RPMI7951 (cell line): ENCODE measurements around the gene GNGT1. TPM values are rescaled to one million over a fixed set of nuclear protein-coding genes. Genes with fewer than 3 reads are reported as not detected.
"Not testable (repeated sequence)": the region's sequence is repeated elsewhere in the genome, so short reads cannot be mapped to it uniquely, and the experiment has no call there.

Experiments
- DNase-seq: peaks from one replicate; pipeline ENCODE4 v3.0.0-alpha.2; 2012; ENCODE audit warnings: low read depth
- total RNA-seq: library from RNA; depleted of rRNA; stranded (reverse); fragments of >200 nt; shearing (Covaris generic); gene quantifications from 2 replicates; pipeline ENCODE4 v1.2.3, GENCODE V29; 2014

GNGT1 gene
- total RNA-seq, 1 experiment from 2014 or later: 0.24 TPM

DNA sequence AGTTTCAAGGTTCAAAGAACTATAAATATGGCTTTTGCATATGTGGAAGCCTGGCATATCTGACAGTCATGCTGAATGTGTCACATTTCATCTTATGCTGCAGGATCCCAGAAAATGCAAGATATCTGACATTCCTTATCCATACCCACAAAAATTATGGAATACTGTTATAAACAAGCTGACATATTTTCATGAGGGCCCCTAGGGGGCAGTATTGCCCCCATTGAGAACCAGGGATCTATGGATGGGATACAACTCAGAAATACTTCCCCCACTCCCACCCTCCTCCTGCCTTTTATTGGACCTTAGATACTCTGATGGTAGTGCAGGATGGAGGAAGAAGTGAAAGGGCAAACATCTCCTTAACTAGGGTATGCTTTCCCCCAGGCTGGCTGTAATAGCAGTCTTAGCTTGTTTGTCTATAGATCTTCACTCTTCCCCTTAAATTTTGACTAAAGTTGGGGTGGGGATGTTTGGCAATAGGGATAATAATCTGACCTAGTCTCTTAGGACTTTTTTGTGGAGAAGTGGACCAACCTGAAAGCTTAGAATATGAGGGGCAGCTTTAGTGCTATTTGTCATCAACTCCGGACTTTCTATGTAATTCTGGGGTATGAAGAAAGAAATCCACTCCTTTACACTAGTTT is 3.5 kb upstream of the GNGT1 start:
- peak; percentile 73 for DNase-seq

DNA sequence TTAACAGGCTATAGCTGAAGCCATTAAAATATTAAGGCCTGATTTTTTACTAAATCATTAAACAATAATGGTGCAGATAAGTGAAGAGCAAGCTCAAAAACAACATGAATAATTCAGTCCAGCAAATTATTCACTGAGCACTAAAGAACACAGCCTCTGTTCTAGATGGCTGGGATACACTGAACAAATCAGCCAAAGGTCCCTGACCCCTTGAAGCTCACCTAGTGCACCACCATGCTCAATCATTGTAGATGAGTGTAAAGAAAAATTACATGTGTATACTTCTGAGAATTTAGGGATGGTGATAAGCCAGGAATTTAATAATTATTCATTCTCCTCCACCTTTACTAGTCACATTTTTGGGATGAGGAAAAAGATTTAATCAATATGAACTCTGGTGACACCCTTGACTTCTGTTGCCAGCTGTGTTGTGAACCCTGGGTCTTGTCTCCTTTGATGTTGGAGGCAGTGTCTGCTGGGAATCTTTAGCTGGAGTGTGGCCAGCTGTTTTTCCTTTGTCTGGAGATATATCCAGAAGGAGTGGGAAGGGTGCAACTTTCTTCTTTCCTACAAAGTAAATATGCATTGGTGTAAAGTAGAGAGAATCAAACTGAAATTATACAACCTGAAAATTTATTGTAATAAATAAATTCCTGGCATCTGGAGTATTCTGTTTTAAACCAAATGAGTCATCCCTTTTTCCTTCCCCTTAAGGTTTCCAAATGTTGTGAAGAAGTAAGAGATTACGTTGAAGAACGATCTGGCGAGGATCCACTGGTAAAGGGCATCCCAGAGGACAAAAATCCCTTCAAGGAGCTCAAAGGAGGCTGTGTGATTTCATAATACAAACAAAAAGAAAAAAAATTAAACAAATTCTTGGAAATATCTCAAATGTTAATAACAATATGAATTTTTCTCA is 4.0 kb downstream of the GNGT1 start:
- DNase-seq: peak; percentile 89

DNA sequence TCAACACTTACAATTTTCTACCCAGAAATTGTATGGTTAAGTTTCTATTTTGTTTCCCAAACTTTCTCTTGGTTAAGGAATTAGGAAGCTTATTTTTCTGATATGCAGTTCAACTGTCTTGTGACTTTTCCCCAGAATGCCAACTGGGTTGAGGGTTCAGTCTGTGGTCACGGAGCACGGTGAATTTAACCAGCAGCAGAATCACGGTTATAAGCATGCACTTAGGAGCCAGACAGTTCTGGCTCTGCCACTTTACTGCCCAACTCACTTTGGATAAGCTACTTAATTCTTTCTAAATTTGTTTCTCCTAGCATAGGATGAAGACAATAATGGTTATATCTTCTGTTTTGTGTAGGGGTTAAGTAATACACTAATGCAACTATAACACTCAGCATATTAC is 4.9 kb downstream of the GNGT1 start:
- DNase-seq: not testable (repeated sequence)

DNA sequence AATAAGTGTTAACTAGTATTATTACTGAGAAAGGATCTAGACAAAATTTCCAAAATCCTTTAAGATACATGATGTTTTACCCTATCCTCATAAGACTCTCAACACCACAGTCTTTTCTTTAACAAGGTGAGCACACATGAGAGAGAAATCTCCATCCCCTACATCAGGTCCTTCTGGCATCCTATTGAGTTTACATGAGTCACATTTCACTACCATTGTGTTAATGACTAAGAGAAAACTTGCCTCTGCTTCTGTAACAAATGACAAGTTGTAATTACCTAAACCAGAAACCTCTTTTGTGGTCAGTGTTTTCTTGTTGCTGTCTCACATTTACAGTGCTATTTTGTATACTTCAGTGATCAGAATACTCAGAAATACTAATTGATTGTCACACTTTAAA is 5.3 kb downstream of the GNGT1 start:
- DNase-seq: not testable (repeated sequence)

DNA sequence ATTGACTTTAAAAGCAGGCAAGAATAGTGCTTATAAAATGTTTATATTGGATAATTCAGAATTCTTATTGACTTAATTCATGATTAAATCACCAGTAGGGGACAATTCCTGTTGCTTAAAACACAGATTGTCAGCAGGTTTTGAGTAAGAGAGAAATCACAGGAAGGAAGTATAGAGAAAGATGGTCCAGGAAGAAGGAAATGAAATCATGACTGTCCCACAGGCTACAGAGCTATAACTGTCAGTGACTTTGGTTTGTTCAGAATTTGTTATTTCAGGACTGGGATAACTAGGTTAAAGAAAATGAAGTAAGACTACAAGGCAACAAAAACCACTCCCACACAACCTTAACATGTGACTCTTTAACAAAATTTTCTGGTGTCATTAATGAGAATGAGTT is 6.8 kb downstream of the GNGT1 start:
- DNase-seq: no peak

DNA sequence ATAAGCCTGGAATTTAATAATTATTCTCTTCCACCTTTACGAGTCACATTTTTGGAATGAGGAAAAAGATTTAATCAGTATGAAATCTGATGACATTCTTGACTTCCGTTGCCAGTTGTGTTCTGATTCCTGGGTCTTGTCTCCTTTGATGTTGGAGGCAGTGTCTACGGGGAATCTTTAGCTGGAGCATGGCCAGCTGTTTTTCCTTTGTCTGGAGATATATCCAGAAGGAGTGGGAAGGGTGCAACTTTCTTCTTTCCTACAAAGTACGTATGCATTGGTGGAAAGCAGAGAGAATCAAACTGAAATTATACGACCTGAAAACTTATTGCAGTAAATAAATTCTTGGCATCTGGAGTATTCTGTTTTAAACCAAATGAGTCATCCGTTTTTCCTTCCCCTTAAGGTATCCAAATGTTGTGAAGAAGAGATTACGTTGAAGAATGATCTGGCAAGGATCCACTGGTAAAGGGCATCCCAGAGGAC is 8.3 kb downstream of the GNGT1 start:
- DNase-seq: peak; percentile 94

DNA sequence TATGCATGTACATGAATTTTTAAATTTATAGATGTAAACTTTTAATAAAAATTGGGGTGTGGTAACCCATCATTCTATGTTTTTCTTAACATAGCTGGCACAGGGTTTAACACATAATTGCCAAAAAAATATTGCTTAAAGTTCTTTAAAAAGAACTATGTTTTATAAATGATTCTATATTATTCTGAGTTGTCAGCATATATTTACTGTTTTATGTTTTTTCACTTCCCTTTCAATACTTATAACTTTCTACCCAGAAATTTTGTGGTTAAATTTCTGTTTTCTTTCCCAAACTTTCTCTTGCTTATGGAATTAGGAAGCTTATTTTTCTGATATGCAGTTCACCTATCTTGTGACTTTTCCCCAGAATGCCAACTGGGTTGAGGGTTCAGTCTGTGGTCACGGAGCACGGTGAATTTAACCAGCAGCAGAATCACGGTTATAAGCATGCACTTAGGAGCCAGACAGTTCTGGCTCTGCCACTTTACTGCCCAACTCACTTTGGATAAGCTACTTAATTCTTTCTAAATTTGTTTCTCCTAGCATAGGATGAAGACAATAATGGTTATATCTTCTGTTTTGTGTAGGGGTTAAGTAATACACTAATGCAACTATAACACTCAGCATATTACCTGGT is 9.0 kb downstream of the GNGT1 start:
- DNase-seq: not testable (repeated sequence)

DNA sequence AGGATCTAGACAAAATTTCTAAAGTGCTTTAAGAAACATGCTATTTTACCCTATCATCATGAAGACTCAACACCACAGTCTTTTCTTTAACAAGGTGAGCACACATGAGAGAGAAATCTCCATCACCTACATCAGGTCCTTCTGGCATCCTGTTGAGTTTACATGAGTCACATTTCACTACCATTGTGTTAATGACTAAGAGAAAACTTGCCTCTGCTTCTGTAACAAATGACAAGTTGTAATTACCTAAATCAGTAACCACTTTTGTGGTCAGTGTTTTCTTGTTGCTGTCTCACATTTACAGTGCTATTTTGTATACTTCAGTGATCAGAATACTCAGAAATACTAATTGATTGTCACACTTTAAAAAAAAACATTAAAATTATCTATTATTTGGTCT is 9.5 kb downstream of the GNGT1 start:
- DNase-seq: not testable (repeated sequence)

DNA sequence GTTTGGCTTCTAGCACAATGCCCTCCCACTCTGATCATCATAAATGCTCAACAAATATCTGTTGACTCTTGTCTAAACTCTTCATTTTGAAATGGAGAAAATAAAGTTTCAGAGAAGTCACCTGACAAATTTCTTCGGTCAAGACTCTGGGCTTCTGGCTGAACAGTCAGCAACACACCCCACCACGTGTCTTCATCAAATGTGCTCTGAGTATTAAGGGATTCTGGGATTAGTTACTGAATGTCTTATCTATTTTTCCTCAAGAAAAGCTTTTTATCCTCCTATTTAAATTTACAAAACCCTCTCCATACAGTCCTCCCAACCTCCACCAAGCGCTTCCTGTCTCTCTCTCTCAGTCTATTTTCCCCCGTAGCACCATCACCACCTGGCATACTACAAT is 9.9 kb downstream of the GNGT1 start:
- DNase-seq: not testable (repeated sequence)

DNA sequence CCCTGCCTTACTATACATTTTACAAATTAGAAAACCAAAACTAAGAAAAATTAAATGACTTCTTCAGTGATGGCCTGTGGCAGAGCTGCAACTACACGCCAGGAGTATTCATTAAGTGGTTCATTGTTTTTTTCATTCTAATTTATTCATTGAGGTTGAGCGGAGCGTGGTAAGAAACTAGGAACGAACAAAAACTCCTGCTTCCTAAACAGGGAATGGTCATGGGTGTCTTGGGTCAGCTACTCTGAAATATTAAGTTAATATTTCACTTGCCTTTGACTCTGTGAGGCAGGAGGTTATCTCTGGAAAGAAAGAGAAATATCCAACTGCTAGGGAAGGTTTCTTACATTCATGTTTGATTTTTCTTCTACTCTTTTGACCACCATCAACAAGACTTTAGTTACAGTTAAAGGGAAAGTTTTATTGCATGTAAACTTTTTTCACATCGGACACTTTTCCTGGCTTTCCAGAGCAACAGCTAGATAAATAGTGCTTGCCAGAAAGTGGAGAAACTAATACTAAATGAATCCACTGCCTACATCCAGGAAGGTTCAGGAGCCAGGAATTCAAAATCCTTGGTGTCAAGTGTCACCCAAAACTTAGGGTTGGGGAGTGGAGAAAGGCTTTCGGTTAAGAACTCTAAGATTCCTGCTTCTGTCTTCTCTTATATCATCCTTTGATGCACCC is 14.3 kb downstream of the GNGT1 start:
- DNase-seq: no peak

DNA sequence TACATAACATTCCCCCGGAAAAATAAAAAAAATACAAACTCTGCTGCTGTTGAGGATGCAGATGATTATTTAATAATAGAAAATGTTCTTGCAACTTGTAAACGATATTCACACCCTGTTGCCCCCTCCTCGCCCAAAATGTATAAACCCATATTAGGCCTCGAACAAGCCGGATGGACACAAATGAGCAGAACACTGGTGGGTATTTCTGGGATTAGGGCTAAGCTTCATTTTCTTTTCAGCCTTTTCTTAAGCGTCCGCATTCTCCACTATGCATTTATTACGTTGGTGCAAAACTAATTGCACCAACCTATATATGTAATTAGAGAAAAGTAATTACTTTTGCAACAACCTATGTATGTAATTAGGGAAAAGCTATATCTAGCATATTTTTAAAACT is 14.8 kb downstream of the GNGT1 start:
- DNase-seq: no peak

DNA sequence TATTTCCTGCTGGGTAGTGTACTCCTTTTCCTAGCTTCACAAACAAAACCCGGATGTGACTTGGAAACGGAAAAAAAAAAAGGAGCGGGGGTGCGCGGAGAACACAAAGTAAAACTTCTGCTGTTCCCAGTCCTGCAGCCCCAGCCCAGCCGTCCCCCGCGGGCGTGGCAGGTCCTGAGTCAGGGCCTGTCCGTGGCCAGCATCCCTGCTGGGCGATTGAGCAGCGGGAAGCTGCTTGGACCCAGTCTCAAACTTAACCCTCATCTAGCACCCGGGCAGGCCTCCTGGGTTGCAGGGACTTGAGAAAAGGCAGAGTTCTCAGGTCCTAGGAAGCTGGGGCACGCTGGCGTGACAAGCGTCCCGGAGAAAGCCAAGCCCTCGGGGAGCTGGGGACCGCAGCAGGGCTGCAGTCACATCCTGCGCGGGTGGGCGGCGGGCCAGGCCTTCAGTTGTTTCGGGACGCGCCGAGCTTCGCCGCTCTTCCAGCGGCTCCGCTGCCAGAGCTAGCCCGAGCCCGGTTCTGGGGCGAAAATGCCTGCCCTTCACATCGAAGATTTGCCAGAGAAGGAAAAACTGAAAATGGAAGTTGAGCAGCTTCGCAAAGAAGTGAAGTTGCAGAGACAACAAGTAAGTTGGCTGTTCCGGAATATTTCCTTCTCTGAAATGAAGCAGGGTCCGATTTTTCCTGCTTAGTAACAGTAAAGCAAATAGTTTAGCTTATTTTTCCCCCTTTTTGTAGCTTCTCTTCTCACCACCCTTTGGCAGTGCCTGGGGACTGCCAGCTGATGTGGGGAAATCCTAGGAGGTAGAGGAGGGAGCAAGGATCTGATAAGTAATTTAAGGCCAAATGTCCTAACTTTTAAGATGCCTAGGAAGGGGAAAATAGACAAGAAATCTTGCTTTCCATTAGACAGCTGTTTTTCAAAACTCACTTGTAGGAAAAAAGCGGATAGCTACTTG is 15.5 kb downstream of the GNGT1 start, which contains the start of gene GNG11:
GNG11 (plus strand) TSS at position 129 of the 960 bp plus-strand sequence; CDS start at position 532, 403 bp downstream.
- DNase-seq: peak; percentile 98

DNA sequence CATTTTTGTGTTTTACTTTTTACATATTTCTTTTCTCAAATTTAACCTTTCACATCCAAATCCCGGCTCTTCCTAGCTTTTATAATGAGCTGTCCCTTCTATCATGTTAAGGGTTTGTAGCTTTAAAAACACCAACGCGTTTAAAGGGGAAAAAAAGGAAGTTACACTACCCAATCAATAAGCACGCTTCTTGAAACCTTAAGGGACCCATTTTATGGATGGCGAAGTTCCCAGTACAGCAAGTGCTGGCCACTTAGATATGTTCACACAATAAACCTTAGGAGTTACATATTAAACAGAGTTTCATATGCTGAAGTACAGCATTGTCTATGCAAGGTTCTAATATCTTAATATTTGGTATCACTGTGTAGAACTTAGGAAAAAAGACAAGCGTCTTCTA is 16.9 kb downstream of the GNGT1 start:
- no peak for DNase-seq

DNA sequence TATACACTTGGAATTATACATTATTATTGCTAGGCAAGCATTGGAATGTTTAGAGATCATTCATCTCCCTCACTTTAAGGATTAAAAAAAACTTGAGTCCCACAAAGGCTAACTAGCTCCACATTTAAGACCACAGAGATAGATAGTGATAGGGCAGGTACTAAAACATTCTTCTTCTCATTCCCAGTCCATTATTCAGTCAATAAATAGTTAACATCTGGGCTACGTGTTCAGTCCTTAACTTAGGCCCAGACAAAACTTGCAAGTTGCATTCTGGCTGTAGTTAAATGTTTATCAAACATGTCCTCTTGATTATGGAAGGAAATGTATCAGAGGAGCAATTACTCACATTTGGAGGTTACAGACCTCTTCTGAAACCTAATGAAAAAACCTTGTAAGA is 17.6 kb downstream of the GNGT1 start:
- DNase-seq: no peak

DNA sequence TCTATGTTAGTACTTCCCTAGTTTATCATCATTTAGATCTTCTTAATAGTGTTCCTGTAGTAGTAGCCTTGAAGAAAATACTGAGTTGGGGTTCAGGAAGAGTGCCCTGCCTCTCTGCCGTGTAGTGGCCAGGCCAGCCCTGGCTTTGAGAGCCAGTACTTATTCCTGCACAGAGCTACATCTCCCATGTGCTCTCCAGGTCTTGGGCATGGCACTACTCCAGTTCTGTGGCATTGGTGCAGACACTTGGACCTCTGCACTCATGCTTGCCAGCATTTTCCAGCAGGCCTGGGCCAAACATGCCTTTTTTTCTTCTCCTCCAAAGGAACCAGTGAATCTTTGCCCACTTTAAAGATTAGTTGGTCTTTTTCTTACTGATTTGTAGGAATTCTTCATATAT is 20.4 kb downstream of the GNGT1 start:
- no peak for DNase-seq

DNA sequence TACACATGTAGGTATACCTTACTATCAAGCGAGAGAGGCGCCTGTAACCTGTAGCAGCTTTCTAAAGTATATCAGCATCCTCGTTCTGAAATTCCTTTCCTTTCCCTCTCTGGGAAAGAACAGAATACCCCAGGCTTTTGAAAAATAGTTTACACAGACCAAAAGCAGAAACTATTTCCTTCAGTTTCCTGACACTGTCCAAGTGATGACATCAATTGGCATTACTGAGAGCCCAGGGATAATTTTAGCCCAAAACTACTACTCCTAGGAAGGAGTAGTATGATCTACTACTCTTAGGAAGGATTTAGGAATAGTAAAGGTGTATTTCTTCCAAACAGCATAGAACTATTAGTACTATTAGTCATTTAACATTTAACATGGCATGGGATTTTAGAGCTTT is 21.2 kb downstream of the GNGT1 start:
- no peak for DNase-seq

DNA sequence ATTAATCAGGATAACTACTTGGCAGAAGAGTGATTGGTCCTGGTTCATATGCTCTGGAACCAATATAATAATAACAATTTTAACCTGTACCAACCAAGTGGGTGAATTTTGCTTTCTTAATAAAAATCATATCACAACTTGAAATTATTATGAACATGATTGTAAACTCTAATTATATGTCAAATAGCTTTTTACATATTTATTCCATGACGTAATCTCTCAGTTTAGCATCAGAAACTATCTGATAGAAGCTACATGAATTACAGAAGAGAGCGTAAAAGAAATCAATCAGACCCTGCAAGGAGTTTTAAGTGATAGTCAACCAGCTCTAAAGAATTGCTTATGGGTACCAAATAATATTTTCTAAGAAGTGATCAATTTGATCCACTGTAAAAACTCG is 25.3 kb downstream of the GNGT1 start:
- no peak for DNase-seq

DNA sequence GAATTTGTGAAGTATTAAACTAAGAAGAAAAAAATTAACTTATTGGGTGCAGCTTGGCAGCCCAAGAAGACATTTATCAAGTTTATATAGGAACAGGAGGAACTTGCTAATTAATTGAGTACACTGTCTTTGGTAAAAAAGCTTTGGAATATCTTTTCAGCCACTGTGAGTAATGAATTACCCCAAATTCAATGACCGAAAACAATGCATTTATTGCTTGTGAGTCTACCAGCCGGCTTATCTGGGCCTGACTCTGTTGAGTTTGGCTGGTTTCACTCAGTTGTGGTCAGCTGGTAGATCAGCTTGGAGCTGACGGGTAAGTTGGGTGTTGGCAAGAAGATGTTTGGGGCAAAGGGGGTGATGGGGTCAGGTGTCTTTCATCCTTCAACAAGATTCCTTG is 26.8 kb downstream of the GNGT1 start:
- no peak for DNase-seq

DNA sequence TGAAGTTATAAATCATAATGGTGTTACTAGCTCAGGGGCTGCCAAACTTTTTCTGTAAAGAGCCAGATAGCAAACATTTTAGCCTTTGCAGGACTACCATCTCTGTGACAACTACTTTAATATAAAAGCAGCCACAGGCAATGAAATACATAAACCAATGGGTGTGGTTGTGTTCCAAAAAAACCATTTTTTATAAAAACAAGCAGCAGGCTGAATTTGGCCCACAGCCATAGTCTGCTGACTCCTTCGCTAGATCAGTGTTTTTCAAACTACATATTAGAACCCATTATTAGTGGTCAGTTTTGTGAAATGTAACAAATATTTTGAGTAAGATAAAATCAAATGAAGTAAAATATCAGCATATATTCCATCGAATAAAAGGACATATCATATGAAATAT is 28.7 kb downstream of the GNGT1 start:
- DNase-seq: no peak

DNA sequence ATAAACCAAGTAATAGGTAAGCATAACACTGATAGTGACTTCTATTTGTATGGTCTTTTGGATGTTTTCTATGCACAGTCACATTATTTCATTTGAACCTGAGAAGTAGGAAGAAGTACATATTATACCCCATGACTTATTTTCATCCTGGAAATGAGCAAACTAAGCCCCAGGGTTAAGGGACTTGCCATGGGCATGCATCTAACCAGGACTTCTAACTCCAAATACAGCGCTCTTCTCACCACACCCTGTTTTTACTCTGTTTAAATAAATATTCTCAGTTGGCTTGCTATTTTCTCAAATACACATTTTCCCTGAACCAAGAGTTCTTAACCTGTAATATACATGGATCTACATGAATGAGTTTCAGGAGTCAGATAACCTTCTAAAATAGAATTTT is 31.5 kb downstream of the GNGT1 start:
- no peak for DNase-seq

DNA sequence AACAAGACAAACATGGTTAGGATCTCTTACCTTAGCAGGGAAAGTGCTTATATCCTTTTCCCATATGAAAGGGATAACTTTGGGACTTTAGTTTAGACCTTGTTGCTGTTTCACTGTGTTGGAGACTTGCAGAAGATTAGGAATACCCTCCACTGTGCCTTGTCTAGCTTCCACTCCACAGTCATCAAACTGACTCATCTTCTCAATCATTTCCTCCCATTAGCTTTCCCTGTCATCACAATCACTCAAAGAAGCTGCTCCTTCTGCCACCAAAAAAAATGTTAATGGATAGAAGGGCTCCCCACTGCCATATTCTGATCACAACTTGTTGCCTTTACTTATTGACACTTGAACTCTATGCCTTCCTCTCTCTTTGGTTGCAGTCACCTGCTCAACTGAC is 31.9 kb downstream of the GNGT1 start:
- DNase-seq: no peak
